ENCODE measurements around the gene NQO2.
"Not testable (repeated sequence)": the region's sequence is repeated elsewhere in the genome, so short reads cannot be mapped to it uniquely, and the experiment has no call there.

The NQO2 gene

GRCh38 chr6:2962636-2963035 lies 37.1 kb upstream of the NQO2 start:
- H3K4me3 ChIP-seq (ENCODE audit: low read length) = no peak overlapping the region
- no peak for TF ChIP-seq ZNF274 (IDR thresholded peaks at IDR 0.05; ENCODE audit: low read depth, low read length)

DNA sequence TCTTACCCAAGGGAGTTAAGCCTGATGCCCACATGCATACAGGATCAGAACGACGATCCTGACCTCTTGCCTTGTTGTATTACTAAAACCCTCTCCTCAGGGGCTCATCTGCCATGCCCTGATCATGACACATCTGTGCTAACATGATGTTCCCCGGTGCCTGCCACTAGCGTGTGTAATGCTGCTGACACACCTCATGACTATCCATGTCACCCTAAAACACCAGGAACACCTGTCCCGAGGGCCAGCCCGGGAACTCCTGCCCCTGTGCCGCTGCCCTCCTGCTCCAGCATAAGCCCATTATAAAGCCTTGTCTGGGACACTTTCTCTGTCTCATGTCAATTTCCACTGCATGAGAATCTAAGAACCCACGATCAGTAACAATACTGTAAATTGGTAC lies 35.9 kb upstream of the NQO2 start:
- TF ChIP-seq ZNF274 (IDR thresholded peaks at IDR 0.05; ENCODE audit: low read depth, low read length) = no peak

GRCh38 chr6:2964793-2965505 lies 34.7 kb upstream of the NQO2 start:
- no peak for TF ChIP-seq ZNF274 (IDR thresholded peaks at IDR 0.05; ENCODE audit: low read depth, low read length)
- no peak overlapping the region for H3K4me3 ChIP-seq (ENCODE audit: low read length)

More for the DNA sequence above, 35.9 kb upstream of the NQO2 start:
- H3K4me3 ChIP-seq (ENCODE audit: low read length) = no peak overlapping the region

DNA sequence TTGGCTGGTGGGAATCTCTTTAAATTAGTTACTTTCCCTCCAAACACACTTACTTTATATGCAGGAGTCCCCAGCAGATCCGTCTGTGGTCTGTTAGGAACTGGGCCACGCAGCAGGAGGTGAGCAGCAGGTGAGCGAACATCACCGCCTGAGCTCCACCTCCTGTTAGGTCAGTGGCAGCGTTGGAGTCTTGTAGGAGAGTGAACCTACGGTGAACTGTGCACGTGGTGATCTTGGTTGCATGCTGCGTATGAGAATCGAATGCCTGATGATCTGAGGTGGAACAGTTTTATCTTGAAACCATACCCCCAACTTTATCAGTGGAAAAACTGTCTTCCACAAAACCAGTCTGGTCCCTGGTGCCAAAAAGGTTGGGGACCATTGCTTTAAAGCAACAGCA lies 33.3 kb upstream of the NQO2 start:
- no peak for TF ChIP-seq ZNF274 (IDR thresholded peaks at IDR 0.05; ENCODE audit: low read depth, low read length)

DNA sequence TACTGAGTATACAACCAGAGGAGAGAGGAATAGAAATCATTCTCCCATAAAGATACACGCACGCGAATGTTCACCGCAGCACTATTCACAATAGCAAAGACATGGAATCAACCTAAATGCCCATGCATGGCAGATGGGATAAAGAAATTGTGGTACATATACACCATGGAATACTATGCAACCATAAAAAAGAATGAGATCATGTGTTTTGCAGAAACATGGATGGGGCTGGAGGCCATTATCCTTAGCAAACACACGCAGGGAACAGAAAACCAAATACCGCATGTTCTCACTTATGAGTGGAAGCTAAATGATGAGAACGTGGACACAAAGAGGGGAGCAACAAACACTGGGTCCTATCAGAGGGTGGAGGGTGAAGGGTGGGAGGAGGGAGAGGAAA lies 31.8 kb upstream of the NQO2 start:
- TF ChIP-seq ZNF274 (IDR thresholded peaks at IDR 0.05; ENCODE audit: low read depth, low read length) = no peak
- H3K4me3 ChIP-seq (ENCODE audit: low read length) = no peak overlapping the region

More for the DNA sequence above, 33.3 kb upstream of the NQO2 start:
- no peak overlapping the region for H3K4me3 ChIP-seq (ENCODE audit: low read length)

DNA sequence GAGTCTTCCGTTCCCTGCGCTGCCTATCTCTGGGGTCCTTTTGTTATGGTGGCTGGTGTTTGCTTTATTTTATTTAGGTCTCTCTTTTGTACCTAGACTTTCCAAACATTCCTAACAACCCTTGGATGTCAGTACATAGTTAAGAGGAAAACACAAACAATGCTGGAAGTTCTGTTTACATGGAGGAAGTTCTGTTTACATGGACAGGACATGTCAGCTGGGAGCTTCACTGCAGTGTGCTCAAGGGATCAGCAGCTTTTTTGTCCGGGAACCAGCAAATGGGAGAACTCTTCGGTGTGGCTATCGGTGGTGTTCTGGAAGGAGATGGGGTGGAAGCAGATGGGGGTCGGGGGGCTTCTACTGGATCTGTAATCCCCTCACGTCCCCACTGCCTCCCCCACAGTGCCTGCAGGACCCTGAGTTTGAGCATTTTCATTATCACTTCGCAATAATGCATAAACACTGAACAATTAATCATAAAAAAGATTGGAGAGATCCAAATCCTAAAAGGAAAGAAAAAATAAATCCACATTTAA lies 31.0 kb upstream of the NQO2 start:
- H3K4me3 ChIP-seq (ENCODE audit: low read length) = no peak overlapping the region
- no peak for TF ChIP-seq ZNF274 (IDR thresholded peaks at IDR 0.05; ENCODE audit: low read depth, low read length)

DNA sequence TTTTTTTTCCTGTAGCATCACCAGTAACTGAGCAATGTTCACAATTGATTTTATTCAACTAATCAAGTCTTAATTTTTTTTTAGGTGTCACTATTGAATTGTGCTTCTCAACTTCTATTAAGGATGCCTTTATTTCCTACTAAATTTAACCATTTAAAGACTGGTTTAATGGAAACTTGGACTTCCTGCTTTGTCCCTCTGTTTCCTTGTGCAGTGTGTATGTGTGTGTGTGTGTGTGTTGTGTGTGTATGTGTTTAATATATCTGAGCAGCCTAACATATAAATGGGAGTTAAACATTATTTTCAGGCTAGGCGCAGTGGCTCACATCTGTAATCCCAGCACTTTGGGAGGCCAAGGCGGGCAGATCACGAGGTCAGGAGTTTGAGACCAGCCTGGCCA lies 30.1 kb upstream of the NQO2 start:
- no peak overlapping the region for H3K4me3 ChIP-seq (ENCODE audit: low read length)

GRCh38 chr6:2970034-2970685 lies 29.5 kb upstream of the NQO2 start:
- TF ChIP-seq ZNF274 (IDR thresholded peaks at IDR 0.05; ENCODE audit: low read depth, low read length) = no peak
- no peak overlapping the region for H3K4me3 ChIP-seq (ENCODE audit: low read length)

More for the DNA sequence above, 30.1 kb upstream of the NQO2 start:
- no peak for TF ChIP-seq ZNF274 (IDR thresholded peaks at IDR 0.05; ENCODE audit: low read depth, low read length)

DNA sequence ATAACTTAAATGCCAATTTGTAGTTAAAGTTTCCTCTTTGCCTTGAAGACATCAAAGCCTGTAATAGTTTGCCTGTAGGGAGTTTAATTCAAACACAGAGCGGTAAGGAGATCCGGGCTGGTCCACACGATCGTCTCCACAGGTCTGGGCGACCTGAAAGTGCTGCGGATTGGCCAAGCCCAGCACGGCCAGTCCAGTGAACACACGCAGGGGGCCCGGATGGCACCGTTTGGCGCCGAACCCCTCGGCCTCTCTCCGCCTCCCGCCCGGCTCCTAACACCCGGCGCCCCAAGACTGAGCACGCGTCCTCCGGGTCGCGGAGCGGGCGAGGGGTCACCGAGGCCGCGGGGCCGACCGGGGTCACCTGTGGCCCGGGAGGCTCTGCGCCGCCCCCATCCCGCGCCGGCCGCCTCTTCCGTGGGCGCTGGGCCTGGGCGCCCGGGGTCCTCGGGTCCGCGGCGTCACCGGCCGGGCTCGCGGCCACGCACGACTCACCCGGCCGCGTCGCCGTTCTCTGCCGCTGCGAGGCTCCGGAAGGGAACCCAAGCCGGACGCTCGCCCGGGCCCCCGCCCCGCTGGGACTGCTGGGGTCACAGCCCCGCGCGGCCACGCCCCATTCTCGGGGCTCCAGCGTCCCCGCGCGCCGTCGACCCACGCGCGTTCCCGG lies 28.8 kb upstream of the NQO2 start:
- H3K4me3 ChIP-seq (ENCODE audit: low read length) = peak overlapping the region; percentile 32; the same call in 1 of the 2 replicates
- TF ChIP-seq ZNF274 (IDR thresholded peaks at IDR 0.05; ENCODE audit: low read depth, low read length) = no peak

GRCh38 chr6:2971420-2972218 lies 28.1 kb upstream of the NQO2 start, which contains the start of gene SERPINB6:
TSS of gene SERPINB6 (minus strand) at chr6:2971567. CDS start at chr6:2959332, 12,235 bp downstream.
- no peak for TF ChIP-seq ZNF274 (IDR thresholded peaks at IDR 0.05; ENCODE audit: low read depth, low read length)
- peak within 1 kb of the TSS; percentile 32; the same call in 1 of the 2 replicates for H3K4me3 ChIP-seq (ENCODE audit: low read length)

- not testable (repeated sequence) for H3K4me3 ChIP-seq (ENCODE audit: low read length)
Observed at GRCh38 chr6:2972219-2972487, 27.5 kb upstream of the NQO2 start.

GRCh38 chr6:2972685-2973084 lies 27.0 kb upstream of the NQO2 start:
- H3K4me3 ChIP-seq (ENCODE audit: low read length) = not testable (repeated sequence)

- H3K4me3 ChIP-seq (ENCODE audit: low read length) = not testable (repeated sequence)
Observed at GRCh38 chr6:2973180-2973579, 26.5 kb upstream of the NQO2 start.

GRCh38 chr6:2973676-2974075 lies 26.0 kb upstream of the NQO2 start:
- peak; percentile 62 for TF ChIP-seq ZNF274 (IDR thresholded peaks at IDR 0.05; ENCODE audit: low read depth, low read length)
- no peak overlapping the region for H3K4me3 ChIP-seq (ENCODE audit: low read length)

Data from GM08714 (cell line).